ENCODE results near the gene CLRN3.

DNA sequence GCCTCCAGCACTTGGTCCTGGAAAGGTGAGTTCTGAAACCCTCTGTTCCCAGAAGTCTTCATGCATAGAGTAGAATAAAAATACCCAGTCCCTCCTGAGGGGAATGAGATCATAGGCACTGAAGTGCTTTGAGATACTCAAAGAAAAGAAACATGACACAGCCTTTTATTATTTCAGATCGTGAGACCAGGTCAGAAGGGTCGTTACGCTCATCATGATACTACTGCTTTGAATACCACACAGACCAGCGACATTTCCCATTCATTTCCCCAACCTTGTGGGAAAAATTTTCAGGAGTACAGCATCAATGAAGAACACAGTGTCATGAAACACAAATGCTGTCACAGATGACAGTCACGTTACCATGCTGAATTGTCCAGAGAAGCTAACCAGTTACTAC lies 15.0 kb downstream of the CLRN3 start:
- TF ChIP-seq, protein P1, sequence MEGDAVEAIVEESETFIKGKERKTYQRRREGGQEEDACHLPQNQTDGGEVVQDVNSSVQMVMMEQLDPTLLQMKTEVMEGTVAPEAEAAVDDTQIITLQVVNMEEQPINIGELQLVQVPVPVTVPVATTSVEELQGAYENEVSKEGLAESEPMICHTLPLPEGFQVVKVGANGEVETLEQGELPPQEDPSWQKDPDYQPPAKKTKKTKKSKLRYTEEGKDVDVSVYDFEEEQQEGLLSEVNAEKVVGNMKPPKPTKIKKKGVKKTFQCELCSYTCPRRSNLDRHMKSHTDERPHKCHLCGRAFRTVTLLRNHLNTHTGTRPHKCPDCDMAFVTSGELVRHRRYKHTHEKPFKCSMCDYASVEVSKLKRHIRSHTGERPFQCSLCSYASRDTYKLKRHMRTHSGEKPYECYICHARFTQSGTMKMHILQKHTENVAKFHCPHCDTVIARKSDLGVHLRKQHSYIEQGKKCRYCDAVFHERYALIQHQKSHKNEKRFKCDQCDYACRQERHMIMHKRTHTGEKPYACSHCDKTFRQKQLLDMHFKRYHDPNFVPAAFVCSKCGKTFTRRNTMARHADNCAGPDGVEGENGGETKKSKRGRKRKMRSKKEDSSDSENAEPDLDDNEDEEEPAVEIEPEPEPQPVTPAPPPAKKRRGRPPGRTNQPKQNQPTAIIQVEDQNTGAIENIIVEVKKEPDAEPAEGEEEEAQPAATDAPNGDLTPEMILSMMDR (IDR thresholded peaks at IDR 0.05; ENCODE audit: insufficient read depth, low read depth, low read length), result no peak
- TF ChIP-seq EZH2 (IDR thresholded peaks at IDR 0.05; ENCODE audit: insufficient read depth, low read length), result no peak

Measured in astrocyte (in vitro differentiated cells and primary cell).